Suppressor macrophage treated with lipopolysaccharide for 1 hour (primary cell): ENCODE measurements around the gene LTBR.

ENCODE experiments used
- DNase-seq, 3 donors: peaks; one replicate each; pipeline ENCODE4 v3.0.0-alpha.2; 2020 to 2022

LTBR gene

DNA sequence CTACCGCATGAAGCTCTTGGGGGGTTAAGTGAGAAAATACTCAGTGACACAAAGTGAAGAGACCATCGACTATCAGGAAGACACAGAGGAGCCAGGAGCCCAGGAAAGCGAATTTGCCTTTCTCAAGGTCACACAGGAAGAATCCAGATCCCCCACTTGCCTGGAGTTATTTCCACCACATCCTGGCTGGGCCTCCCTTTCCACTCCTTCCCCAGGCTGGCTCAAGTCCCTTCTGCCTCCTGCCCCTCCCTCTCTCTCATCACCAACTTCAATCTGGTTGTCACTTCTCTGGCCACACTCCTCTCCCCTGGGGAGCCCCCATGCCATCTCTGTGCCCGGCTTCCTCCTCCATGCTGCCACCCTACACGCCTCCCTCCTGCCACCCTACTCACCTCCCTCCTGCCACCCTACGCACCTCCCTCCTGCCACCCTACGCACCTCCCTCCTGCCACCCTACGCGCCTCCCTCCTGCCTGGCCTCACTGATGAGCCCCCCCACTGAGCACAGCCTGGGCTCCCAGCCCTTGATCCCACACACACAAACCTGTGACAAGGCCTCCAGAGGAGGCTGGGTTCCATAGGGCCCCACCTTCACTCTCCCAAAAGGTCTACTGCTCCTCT lies 14.9 kb upstream of the LTBR start:
- DNase-seq: no peak

GRCh38 chr12:6369916-6370575 lies 13.9 kb upstream of the LTBR start:
- DNase-seq: no peak

GRCh38 chr12:6370576-6370935 lies 13.4 kb upstream of the LTBR start:
- DNase-seq: no peak

- DNase-seq: no peak
Observed at GRCh38 chr12:6370994-6371754, 12.8 kb upstream of the LTBR start.

DNA sequence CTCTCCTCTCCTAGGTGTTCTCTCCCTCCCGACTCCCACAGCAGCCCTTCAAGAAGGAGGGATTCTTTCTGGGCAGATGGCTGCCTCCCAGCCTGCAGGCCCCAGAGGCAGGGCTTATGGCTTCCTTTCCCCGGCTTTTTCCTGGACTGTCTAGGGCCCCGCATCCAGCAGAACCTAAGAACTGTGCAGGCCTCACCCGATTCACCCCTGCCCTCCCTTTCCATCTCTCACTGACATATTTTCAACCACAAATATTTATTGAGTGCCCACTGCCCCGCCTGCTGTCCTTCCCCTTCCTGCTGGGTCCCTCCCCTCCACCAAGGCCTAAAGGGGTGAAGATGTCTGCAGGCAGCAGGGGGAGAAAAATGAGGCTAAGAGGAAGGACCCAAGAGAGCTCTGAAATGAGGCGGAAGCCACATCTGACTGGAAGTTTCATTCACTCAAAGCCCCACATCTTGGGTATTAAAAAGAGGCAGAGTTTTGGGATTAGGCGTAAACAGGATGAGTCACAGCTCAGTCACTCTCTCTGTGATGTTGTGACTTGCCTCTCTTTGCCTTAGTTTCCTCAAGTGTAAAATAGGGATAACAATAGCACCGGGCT lies 11.5 kb upstream of the LTBR start:
- peak in 2 of 3 donors; percentile 60 to 72 for DNase-seq

GRCh38 chr12:6373022-6373787 lies 10.8 kb upstream of the LTBR start:
- no peak for DNase-seq

DNA sequence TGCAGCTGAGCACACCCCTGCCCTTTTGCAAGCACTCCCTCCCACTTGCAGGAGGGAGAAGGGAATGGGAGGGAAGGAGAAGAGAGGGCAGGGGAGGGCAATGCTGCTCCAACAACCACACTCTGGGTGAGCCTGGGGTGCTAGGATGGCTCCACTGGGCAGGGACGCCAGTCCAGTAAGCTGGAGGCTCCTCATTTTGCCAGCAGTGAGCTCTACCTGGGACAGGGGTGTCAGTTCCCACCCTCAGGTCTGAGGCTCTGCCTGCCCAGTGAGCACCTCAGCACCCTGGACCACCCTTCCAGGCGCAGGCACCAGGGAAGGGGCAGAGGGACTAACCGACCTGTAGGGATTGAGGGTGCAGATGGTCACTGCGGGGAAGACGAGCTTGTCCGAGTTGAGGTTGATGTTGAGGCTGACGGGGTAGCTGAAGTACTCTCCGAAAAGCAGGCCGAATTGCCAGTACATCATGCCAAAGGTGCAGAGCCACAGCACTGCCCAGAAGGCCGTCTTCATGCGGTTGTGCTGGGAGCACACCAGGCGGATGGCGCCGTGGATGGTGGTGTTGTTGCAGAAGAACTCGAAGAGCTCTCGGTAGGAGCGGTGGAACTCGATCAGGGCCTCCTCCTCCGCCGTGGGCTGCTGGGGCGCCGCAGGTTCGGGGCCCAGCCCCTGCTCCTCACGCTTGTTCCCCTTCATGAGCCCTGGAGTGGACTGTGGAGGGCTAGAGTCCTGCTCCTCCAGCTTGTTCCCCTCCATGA lies 9.8 kb upstream of the LTBR start:
- no peak for DNase-seq

- DNase-seq: no peak
Observed at GRCh38 chr12:6374786-6375160, 9.2 kb upstream of the LTBR start.

- no peak for DNase-seq
Observed at GRCh38 chr12:6375269-6376078, 8.5 kb upstream of the LTBR start, which contains the start of gene SCNN1A. SCNN1A (minus strand) TSS chr12:6375563; CDS start chr12:6374783, 780 bp downstream.

DNA sequence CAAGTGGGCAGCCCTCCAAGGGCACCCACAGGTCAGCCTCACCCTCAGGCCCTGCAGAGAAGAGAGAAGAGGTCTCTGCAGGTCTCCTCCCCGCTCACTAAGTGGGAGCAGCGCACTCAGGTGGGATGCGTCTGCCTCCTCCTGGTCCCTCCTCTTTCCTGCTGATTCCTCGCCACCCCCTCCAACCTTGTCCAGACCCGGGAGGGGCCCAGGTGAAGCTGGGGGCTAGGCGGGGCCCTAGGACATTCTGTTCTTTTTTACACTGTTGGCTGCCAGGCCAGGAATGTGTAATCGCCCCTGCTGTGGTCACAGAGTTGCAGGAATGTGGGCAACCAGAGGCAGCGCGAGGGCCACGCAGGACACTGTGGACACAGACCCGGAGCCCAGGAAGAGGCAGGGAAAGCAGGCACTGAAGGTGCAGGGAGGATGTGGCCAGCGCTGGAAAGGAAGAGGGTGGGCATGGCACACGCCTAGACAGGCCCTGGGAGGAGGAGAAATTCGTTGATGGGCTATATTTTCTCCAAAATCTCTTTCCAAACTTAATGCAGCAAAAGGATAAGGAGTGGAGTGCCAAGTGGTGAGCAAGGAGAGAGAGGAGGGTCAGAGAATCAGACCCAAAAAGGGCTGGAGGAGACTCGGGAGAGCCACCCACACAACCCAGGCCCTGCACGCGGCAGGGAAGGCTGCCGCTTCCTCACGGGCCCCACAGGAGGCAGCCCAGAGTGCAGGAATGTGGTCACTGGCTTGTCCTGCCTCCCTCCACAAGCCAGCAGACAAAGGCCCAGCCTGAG lies 7.7 kb upstream of the LTBR start:
- peak; percentile 52 to 72 (median 54) for DNase-seq

- no peak for DNase-seq
Observed at GRCh38 chr12:6376870-6377666, 6.9 kb upstream of the LTBR start.

DNA sequence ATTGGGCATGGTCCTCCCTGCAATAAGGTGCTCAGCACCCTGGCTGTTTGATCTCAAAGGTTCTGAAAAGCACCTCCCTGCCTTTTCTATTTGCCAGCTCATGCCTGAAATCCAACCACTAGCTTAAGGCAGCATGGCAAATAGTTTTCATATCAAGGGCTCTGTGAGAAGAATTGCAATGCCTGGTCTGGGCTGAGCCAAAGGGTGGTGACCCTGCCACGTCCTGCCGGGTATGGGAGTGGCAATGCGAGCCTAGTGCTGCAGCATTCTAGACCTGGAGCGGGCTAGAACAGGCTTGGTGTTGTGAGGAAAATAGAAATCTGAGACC lies 6.3 kb upstream of the LTBR start:
- DNase-seq: no peak

GRCh38 chr12:6378709-6379472 lies 5.1 kb upstream of the LTBR start:
- no peak for DNase-seq

- no peak for DNase-seq
Observed at GRCh38 chr12:6380141-6381121, 3.5 kb upstream of the LTBR start.

GRCh38 chr12:6382371-6382770 lies 1.6 kb upstream of the LTBR start:
- DNase-seq: no peak

- no peak for DNase-seq
Observed at GRCh38 chr12:6382982-6383381, 980 bp upstream of the LTBR start.
